PFSK-1 (cell line): Measurements from ENCODE around the gene F11.

Source experiments
- POLR2AphosphoS5 ChIP-seq: IDR thresholded peaks from 2 replicates; pipeline ENCODE4 v1.6.1; 2012; ENCODE audit warnings: low read depth, mild to moderate bottlenecking, control low read depth, low read length, moderate library complexity
- TAF1 ChIP-seq: IDR thresholded peaks from 2 replicates; pipeline ENCODE4 v1.6.1; 2012; ENCODE audit warnings: low read length, control low read depth, borderline replicate concordance; ENCODE audit not compliant: insufficient read depth

DNA sequence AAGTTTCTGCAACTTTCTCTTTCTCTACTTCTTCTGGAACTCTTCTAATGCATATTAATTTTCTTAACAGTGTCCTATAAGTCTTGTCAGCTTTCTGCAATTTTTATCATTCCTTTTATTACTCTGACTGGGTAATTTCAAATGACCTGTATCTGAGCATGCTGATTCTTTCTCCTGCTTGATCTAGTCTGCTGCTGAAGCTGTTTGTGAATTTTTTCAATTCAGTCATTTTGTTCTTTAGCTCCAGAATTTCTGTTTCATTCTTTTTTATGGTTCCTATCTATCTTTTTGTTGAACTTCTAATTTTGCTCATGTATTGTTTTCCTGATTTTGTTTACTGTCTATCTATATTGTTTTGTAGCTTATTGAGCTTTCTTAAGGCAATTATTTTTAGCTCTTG, 40.1 kb upstream of the F11 start:
- TF ChIP-seq POLR2AphosphoS5 = no peak
- no peak for TF ChIP-seq TAF1
